ENCODE results near the gene MYL4.
"Not testable (repeated sequence)": the region's sequence is repeated elsewhere in the genome, so short reads cannot be mapped to it uniquely, and the experiment has no call there.

The MYL4 gene

GRCh38 chr17:47252209-47252608 is 43.1 kb downstream of the MYL4 start:
- Histone ChIP-seq H3K9me3 (ENCODE audit: control insufficient read depth, insufficient read depth, low read length) (no peaks in the 10 kb centered on the region), H3K36me3 (ENCODE audit: insufficient read depth, low read length) (no peaks in the 10 kb centered on the region), H3K9ac (ENCODE audit: low read depth, low read length) (no peak overlapping the region), H3K4me1 (ENCODE audit: insufficient read depth, low read length) (peaks cover 5% of the 10 kb centered on the region; the same call in 1 of the 2 replicates)

GRCh38 chr17:47252766-47253512 is 43.8 kb downstream of the MYL4 start:
- H3K4me1 ChIP-seq (ENCODE audit: insufficient read depth, low read length), result peaks cover 5% of the 10 kb centered on the region; the same call in 1 of the 2 replicates
- H3K9ac ChIP-seq (ENCODE audit: low read depth, low read length), result peak overlapping the region; percentile 79; the same call in 1 of the 2 replicates
- no peaks in the 10 kb centered on the region for H3K36me3 ChIP-seq (ENCODE audit: insufficient read depth, low read length)
- H3K9me3 ChIP-seq (ENCODE audit: control insufficient read depth, insufficient read depth, low read length), result no peaks in the 10 kb centered on the region

- H3K4me1 ChIP-seq (ENCODE audit: insufficient read depth, low read length), result peaks cover 5% of the 10 kb centered on the region; the same call in 1 of the 2 replicates
- H3K36me3 ChIP-seq (ENCODE audit: insufficient read depth, low read length), result no peaks in the 10 kb centered on the region
- H3K9me3 ChIP-seq (ENCODE audit: control insufficient read depth, insufficient read depth, low read length), result no peaks in the 10 kb centered on the region
- H3K9ac ChIP-seq (ENCODE audit: low read depth, low read length), result peak within 1 kb of the TSS; percentile 79; the same call in 1 of the 2 replicates
These were observed 44.6 kb downstream of the MYL4 start, which contains the start of gene ITGB3 for GRCh38 chr17:47253541-47254402. Gene ITGB3 (plus strand): TSS chr17:47253827. CDS start chr17:47253862, 35 bp downstream.

GRCh38 chr17:47254403-47254943 is 45.3 kb downstream of the MYL4 start:
- H3K9me3 ChIP-seq (ENCODE audit: control insufficient read depth, insufficient read depth, low read length), result no peaks in the 10 kb centered on the region
- no peaks in the 10 kb centered on the region for H3K36me3 ChIP-seq (ENCODE audit: insufficient read depth, low read length)
- peak overlapping the region; percentile 79; the same call in 1 of the 2 replicates for H3K9ac ChIP-seq (ENCODE audit: low read depth, low read length)
- peaks cover 5% of the 10 kb centered on the region; the same call in 1 of the 2 replicates for H3K4me1 ChIP-seq (ENCODE audit: insufficient read depth, low read length)

GRCh38 chr17:47257651-47258339 is 48.6 kb downstream of the MYL4 start:
- Histone ChIP-seq H3K4me1 (ENCODE audit: insufficient read depth, low read length) (no peaks in the 10 kb centered on the region), H3K9ac (ENCODE audit: low read depth, low read length) (no peak overlapping the region), H3K9me3 (ENCODE audit: control insufficient read depth, insufficient read depth, low read length) (no peaks in the 10 kb centered on the region), H3K36me3 (ENCODE audit: insufficient read depth, low read length) (no peaks in the 10 kb centered on the region)

GRCh38 chr17:47262586-47262985 is 53.4 kb downstream of the MYL4 start:
- Histone ChIP-seq H3K4me1 (ENCODE audit: insufficient read depth, low read length) (peaks cover 6% of the 10 kb centered on the region; the same call in 1 of the 2 replicates), H3K9me3 (ENCODE audit: control insufficient read depth, insufficient read depth, low read length) (no peaks in the 10 kb centered on the region), H3K9ac (ENCODE audit: low read depth, low read length) (no peak overlapping the region), H3K36me3 (ENCODE audit: insufficient read depth, low read length) (no peaks in the 10 kb centered on the region)

- Histone ChIP-seq H3K4me1 (ENCODE audit: insufficient read depth, low read length) (peaks cover 6% of the 10 kb centered on the region; the same call in 1 of the 2 replicates), H3K36me3 (ENCODE audit: insufficient read depth, low read length) (no peaks in the 10 kb centered on the region), H3K9me3 (ENCODE audit: control insufficient read depth, insufficient read depth, low read length) (no peaks in the 10 kb centered on the region), H3K9ac (ENCODE audit: low read depth, low read length) (no peak overlapping the region)
These were observed 55.0 kb downstream of the MYL4 start for GRCh38 chr17:47264166-47264565.

GRCh38 chr17:47265983-47266541 is 56.9 kb downstream of the MYL4 start:
- H3K9ac ChIP-seq (ENCODE audit: low read depth, low read length), result no peak overlapping the region
- no peaks in the 10 kb centered on the region for H3K36me3 ChIP-seq (ENCODE audit: insufficient read depth, low read length)
- H3K4me1 ChIP-seq (ENCODE audit: insufficient read depth, low read length), result peaks cover 6% of the 10 kb centered on the region; the same call in 1 of the 2 replicates
- no peaks in the 10 kb centered on the region for H3K9me3 ChIP-seq (ENCODE audit: control insufficient read depth, insufficient read depth, low read length)

GRCh38 chr17:47266782-47267181 is 57.6 kb downstream of the MYL4 start:
- no peaks in the 10 kb centered on the region for H3K9me3 ChIP-seq (ENCODE audit: control insufficient read depth, insufficient read depth, low read length)
- peaks cover 6% of the 10 kb centered on the region; the same call in 1 of the 2 replicates for H3K4me1 ChIP-seq (ENCODE audit: insufficient read depth, low read length)
- H3K9ac ChIP-seq (ENCODE audit: low read depth, low read length), result no peak overlapping the region
- no peaks in the 10 kb centered on the region for H3K36me3 ChIP-seq (ENCODE audit: insufficient read depth, low read length)

- Histone ChIP-seq H3K9me3 (ENCODE audit: control insufficient read depth, insufficient read depth, low read length) (no peaks in the 10 kb centered on the region), H3K36me3 (ENCODE audit: insufficient read depth, low read length) (no peaks in the 10 kb centered on the region), H3K4me1 (ENCODE audit: insufficient read depth, low read length) (peaks cover 6% of the 10 kb centered on the region; the same call in 1 of the 2 replicates), H3K9ac (ENCODE audit: low read depth, low read length) (no peak overlapping the region)
These were observed 58.2 kb downstream of the MYL4 start for GRCh38 chr17:47267354-47267828.

- not testable (repeated sequence) for H3K4me1 ChIP-seq (ENCODE audit: insufficient read depth, low read length); H3K9ac ChIP-seq (ENCODE audit: low read depth, low read length); H3K9me3 ChIP-seq (ENCODE audit: control insufficient read depth, insufficient read depth, low read length); H3K36me3 ChIP-seq (ENCODE audit: insufficient read depth, low read length)
These were observed 59.8 kb downstream of the MYL4 start for GRCh38 chr17:47268964-47269363.

- H3K36me3 ChIP-seq (ENCODE audit: insufficient read depth, low read length); H3K4me1 ChIP-seq (ENCODE audit: insufficient read depth, low read length); H3K9ac ChIP-seq (ENCODE audit: low read depth, low read length); H3K9me3 ChIP-seq (ENCODE audit: control insufficient read depth, insufficient read depth, low read length): not testable (repeated sequence)
These were observed 60.6 kb downstream of the MYL4 start for GRCh38 chr17:47269561-47270280.

All from ES-I3 (cell line).